ENCODE measurements around the gene ENPP3. TPM values are rescaled to one million over a fixed set of nuclear protein-coding genes. Genes with fewer than 3 reads are reported as not detected.

ENPP3 gene
- total RNA-seq: 2.0 TPM

DNA sequence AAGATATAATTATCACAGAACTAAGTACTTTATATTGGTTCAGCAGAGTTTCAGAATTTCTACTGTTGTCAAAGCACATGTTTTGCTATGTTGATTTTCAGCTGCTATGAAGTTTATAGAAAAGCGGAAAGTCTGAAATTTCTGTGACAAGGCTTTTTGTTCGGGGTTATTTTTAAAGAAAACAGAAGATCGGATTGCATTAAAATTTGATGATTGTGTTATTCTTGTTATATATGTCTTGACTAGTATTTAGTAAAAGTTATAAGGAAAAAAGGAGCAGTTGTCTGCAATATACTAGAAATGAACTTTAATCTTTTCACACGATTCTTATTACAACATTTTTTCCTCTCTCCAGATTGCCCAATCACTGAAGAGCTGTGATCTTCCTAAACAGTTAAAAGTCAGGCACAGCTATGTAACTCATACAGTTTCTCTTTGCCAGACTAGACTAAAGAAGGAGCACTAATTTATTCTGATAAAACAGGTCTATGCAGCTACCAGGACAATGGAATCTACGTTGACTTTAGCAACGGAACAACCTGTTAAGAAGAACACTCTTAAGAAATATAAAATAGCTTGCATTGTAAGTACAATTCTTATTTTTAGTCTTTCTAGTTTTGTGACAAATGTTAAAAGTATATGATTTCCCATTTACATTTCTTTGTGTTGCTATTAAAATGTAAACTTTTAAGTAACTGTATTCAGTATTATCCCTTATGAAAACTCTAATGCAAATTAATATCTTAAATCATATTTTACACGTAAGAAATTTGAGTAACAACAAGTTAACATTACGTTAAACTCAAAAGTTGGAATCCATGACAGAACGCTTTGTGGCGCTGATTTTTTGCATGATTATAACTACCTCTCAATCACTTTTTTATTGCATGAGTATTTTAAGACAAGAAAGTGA is at the start of gene ENPP3:
ENPP3 (plus strand) TSS at position 423 of the 913 bp plus-strand sequence; CDS start at position 506, 83 bp downstream.
- no peaks in the 10 kb centered on the region for H3K4me1 ChIP-seq
- no peak within 1 kb of the TSS for H3K4me3 ChIP-seq
- TF ChIP-seq, protein P1, sequence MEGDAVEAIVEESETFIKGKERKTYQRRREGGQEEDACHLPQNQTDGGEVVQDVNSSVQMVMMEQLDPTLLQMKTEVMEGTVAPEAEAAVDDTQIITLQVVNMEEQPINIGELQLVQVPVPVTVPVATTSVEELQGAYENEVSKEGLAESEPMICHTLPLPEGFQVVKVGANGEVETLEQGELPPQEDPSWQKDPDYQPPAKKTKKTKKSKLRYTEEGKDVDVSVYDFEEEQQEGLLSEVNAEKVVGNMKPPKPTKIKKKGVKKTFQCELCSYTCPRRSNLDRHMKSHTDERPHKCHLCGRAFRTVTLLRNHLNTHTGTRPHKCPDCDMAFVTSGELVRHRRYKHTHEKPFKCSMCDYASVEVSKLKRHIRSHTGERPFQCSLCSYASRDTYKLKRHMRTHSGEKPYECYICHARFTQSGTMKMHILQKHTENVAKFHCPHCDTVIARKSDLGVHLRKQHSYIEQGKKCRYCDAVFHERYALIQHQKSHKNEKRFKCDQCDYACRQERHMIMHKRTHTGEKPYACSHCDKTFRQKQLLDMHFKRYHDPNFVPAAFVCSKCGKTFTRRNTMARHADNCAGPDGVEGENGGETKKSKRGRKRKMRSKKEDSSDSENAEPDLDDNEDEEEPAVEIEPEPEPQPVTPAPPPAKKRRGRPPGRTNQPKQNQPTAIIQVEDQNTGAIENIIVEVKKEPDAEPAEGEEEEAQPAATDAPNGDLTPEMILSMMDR (IDR thresholded peaks at IDR 0.05): no peak
- TF ChIP-seq POLR2AphosphoS5 (IDR thresholded peaks at IDR 0.05; ENCODE audit: insufficient read depth in 1 of 2, low read depth in 1 of 2) (no peak), POLR2A (IDR thresholded peaks at IDR 0.05) (no peak)
- no peak within 1 kb of the TSS for H3K27ac ChIP-seq
- H3K36me3 ChIP-seq: no peaks in the 10 kb centered on the region
- no peaks in the 10 kb centered on the region for H3K9me3 ChIP-seq
- no peak for DNase-seq (ENCODE audit: extremely low spot score in 2 of 2)
- no peaks in the 10 kb centered on the region for H3K27me3 ChIP-seq
- intact Hi-C loops (cut with DNase I): no loop called here

DNA sequence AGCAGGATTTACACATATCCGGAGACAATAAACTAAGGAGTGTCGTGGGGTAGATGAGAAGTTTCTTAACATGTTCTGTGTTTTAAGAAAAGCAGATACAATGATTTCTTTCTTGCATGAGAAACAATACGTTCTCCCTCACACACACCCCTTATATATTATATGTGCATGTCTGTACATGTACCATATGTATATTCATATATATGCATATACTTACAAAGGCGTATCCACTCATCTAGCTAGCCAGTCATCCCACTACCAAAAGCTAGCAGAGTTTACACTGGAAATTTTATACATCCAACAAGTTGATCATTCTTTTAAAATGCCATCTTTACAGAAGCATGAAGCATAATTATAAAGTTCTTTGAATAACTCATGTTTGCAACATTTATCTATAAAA is 49.2 kb upstream of the ENPP3 start:
- Histone ChIP-seq H3K9me3 (no peaks in the 10 kb centered on the region), H3K36me3 (peaks cover 0 to 58% of the 10 kb centered on the region in 2 donors), H3K27ac (no peak overlapping the region), H3K4me1 (no peaks in the 10 kb centered on the region), H3K4me3 (no peak overlapping the region), H3K27me3 (no peaks in the 10 kb centered on the region)
- no peak for DNase-seq (ENCODE audit: extremely low spot score in 2 of 2)
- intact Hi-C loops (cut with DNase I): no loop called here
- no peak for TF ChIP-seq POLR2A (IDR thresholded peaks at IDR 0.05)
- no peak for TF ChIP-seq POLR2AphosphoS5 (IDR thresholded peaks at IDR 0.05; ENCODE audit: insufficient read depth in 1 of 2, low read depth in 1 of 2)
- TF ChIP-seq, protein P1 (IDR thresholded peaks at IDR 0.05): no peak

DNA sequence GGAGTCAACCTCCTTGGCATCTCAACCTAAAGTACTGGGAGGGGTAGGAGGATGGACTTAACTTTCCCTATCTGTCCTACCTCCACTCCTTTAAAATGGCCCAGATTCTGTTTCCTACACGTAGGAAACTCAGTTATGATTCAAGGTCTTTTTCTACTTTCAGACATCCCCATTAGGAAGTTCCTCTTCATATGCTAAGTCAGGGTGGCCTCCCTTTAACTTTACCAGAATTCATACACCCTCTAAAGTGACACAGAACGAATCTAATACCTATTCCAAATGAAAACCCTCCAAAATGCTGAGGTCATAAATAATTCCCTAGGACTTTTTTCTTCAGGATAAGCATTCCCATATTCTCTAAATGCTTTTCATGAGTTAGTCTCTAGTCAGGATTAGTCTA is 48.5 kb upstream of the ENPP3 start:
- no peak for DNase-seq (ENCODE audit: extremely low spot score in 2 of 2)
- H3K4me1 ChIP-seq: no peaks in the 10 kb centered on the region
- TF ChIP-seq POLR2AphosphoS5 (IDR thresholded peaks at IDR 0.05; ENCODE audit: insufficient read depth in 1 of 2, low read depth in 1 of 2) (no peak), POLR2A (IDR thresholded peaks at IDR 0.05) (no peak)
- TF ChIP-seq, protein P1 (IDR thresholded peaks at IDR 0.05): no peak
- H3K4me3 ChIP-seq: no peak overlapping the region
- no peaks in the 10 kb centered on the region for H3K27me3 ChIP-seq
- intact Hi-C loops (cut with DNase I): no loop called here
- no peak overlapping the region for H3K27ac ChIP-seq
- peaks cover 0 to 59% of the 10 kb centered on the region in 2 donors for H3K36me3 ChIP-seq
- H3K9me3 ChIP-seq: no peaks in the 10 kb centered on the region

DNA sequence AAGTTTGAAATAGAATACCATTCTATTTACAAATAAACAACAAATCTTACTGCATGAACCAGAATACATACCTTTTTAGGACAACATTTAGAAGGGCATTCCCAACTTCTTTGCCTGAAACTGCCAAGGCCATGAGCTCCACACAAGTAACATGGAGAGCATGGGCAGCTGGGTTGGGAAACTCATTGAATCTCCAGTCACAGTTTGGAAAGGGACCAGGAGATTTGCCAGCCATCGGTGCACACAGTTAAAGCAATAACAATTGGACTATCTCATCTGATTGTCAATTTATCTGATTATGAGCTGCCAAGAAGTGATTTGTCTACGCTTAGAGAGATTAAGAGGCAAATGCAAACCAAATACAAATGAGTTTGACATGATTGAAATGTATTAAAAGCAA is 44.2 kb upstream of the ENPP3 start:
- Histone ChIP-seq H3K27me3 (no peaks in the 10 kb centered on the region), H3K36me3 (peaks cover 0 to 82% of the 10 kb centered on the region in 2 donors), H3K9me3 (no peaks in the 10 kb centered on the region), H3K4me1 (no peaks in the 10 kb centered on the region), H3K27ac (no peak overlapping the region), H3K4me3 (no peak overlapping the region)
- no peak for TF ChIP-seq POLR2A (IDR thresholded peaks at IDR 0.05)
- no peak for TF ChIP-seq POLR2AphosphoS5 (IDR thresholded peaks at IDR 0.05; ENCODE audit: insufficient read depth in 1 of 2, low read depth in 1 of 2)
- TF ChIP-seq, protein P1 (IDR thresholded peaks at IDR 0.05): no peak
- intact Hi-C loops (cut with DNase I): no loop called here
- DNase-seq (ENCODE audit: extremely low spot score in 2 of 2): no peak

DNA sequence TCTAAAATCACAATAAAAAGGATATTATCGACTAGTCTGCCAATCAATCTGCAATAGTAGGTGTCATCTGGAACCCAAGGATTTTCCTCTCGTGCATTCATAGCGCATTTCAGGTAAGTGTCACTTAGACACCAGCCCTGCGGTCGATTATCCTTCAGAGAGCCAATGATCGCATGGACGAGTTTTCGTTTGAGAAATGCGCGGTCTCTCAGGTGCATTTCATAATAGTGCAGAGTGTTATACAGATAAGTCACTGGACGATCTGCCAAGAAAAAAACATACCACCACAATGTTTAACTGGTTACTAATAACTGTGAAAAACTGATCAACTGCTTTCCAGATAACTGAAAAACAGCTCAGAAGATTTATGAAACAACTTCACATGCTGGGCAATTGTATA is 43.0 kb upstream of the ENPP3 start:
- no peak for DNase-seq (ENCODE audit: extremely low spot score in 2 of 2)
- peaks cover 0 to 82% of the 10 kb centered on the region in 2 donors for H3K36me3 ChIP-seq
- no peaks in the 10 kb centered on the region for H3K4me1 ChIP-seq
- H3K4me3 ChIP-seq: no peak overlapping the region
- H3K9me3 ChIP-seq: no peaks in the 10 kb centered on the region
- H3K27ac ChIP-seq: no peak overlapping the region
- intact Hi-C loops (cut with DNase I): no loop called here
- H3K27me3 ChIP-seq: no peaks in the 10 kb centered on the region
- no peak for TF ChIP-seq POLR2A (IDR thresholded peaks at IDR 0.05)
- no peak for TF ChIP-seq POLR2AphosphoS5 (IDR thresholded peaks at IDR 0.05; ENCODE audit: insufficient read depth in 1 of 2, low read depth in 1 of 2)
- TF ChIP-seq, protein P1 (IDR thresholded peaks at IDR 0.05): no peak
